GM21447 (cell line): ENCODE results near the gene DTYMK.

Experiments
- ATAC-seq: cut with Tn5 transposase; IDR thresholded peaks from one replicate; pipeline ENCODE4 v1.9.1; 2021; ENCODE audit not compliant: unreplicated experiment

Gene DTYMK

DNA sequence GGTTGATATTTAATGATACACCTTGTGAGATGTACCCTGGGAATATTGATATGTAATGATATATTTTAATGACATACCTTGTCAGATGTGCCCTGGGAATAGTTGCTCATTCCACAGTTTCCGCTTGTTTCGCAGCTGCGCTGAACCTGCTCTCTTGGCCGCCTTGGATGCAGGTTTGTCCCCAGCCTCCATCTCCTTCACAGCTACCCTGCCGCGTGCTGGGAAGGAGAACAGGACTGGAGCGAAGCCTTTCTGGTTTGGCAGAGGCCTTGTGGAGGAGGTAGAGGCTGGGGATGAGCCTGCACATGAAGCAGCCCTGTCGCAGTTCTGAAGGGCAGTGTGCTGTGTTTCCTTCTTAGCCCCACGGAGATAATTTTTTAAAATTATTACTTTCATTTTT lies 34.5 kb downstream of the DTYMK start:
- ATAC-seq = no peak

DNA sequence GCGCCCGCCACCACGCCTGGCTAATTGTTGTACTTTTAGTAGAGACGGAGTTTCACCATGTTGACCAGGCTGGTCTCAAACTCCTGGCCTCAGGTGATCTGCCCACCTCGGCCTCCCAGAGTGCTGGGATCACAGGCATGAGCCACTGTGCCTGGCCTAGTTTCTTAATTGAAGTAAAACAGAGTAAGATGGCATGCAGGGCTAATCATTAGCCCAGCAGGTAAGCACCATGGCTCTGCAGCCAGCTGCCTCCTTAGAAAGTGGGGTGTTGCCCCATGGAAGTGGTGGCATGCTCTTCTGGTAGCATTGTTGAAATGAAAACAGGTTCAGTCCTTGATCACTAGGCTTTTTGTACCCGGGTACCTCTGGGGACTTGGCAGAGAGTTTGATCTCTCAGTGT lies 36.7 kb downstream of the DTYMK start:
- no peak for ATAC-seq

DNA sequence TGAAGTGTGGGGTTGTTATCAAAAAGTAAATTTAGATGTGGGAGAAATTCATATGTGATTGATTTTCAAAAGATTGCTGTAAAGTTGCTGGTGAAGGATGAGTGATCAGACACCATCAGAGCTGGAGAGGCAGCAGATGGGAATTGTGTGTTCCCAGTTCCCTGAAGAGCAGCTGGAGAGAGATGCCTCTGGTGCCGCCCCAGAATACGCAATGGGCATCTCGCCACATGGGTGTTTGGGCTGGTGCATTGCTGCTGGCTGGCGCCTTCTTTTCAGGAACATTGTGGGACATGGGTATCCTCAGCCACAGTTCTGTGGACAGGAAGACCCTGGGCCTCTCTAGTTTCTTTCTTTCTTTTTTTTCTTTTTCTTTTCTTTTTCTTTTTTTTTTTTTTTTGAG lies 37.2 kb downstream of the DTYMK start:
- ATAC-seq = no peak

GRCh38 chr2:241648453-241648852 lies 38.2 kb downstream of the DTYMK start:
- ATAC-seq = no peak

- ATAC-seq = no peak
Measured at GRCh38 chr2:241645915-241646645, 40.5 kb downstream of the DTYMK start.

GRCh38 chr2:241645056-241645914 lies 41.3 kb downstream of the DTYMK start:
- no peak for ATAC-seq

DNA sequence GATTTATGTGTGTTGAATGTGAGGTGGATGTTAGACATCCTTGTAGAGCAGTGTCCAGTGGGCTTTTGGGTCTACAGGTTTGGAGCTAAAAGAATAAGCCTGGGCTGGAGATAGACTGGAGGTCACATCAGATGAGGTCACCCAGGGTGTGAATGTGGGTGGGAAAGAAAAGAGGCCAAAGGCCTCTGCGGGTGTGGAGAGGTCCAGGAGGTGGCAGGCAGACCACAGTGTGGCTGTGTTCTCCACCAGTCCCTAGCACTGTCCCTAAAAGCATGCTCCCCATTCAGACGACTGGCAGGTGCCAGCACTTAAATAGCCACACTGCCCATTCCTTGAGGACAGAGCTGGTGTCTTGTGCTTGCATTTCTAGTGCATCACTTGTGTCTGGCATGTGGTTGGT lies 45.0 kb downstream of the DTYMK start:
- no peak for ATAC-seq

- ATAC-seq = no peak
Measured at GRCh38 chr2:241640165-241640795, 46.3 kb downstream of the DTYMK start.

DNA sequence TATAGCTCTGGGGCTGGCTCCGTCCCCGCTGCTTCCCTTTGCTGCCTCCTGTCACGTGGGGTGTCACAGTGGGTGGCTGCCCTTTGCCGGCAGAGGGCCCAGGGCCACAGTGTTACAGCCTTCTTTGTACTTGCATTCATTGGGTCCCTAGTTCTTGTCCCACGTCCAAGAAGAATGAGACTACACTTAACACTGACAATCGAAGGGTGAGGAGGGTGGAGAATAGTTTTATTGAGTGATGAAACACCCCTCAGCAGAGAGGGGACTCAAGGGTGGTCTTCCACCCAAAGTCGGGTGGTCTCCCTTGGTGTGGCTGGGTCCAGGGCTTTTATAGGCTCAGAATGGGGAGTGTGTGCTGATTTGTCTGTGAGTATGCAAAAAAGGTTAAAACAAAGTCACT lies 47.2 kb downstream of the DTYMK start:
- ATAC-seq = no peak

DNA sequence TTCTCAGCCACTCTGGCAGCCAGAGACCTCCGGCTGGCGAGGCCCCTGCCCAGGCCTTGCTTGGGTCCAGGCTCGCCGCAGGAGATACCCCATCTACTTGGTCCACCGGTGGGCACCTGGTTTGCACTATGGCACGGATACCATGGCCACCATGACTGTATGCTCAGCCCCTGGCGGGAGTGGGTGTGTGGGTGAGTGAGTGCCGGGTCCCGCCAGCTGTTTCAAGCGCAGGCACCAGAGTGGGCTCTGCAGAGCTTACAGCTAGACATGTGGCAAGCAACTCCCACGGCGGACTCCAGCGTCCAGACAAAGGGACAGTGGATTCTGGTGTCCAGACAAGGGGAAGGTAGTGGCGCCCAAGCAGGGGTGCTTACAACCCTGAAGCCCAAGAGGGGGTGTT lies 47.7 kb downstream of the DTYMK start:
- no peak for ATAC-seq

DNA sequence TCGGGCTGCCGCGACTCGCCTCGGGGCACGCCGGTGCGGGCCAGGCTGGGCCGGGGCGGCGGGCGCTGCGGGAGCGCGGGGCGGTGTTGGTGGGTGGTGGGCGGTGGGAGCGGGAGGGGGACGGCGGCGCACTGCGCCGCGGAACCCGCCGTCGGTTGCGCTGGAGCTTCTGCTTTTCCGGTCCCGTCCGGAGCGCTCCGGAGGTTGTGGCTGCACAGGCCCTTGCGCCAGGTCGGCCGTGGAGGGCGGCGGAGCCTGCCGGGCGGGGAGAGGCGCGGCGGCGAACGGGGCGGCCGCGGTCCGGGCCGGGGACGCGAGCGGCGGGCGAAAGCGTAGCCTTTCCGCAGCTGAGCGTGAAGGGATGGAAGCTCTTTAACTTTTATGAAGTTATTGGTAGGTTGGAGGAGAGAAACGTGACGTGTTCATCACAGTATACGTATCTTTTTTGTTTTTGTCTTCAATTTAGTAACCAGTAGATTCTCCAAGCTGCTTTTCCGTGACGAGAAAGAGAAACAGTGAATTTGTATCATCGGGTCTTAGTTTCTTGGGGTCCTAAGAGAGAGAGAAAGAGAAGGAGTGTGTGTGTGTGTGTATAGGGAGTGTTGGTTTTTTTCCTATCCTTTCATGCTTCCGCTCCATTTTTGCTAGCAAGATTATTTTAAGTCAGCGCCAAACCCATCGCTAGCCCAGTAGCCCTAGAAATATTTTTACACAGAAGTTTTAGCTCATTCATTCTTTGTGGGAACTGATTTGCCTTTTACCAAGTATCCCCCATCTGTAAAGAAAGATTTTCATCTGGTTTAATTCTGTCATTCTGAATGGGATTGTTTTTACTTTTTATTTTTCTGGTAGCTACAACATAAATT lies 48.6 kb downstream of the DTYMK start:
- peak; percentile 21 for ATAC-seq

- ATAC-seq = peak; percentile 63
Measured at GRCh38 chr2:241637018-241637794, 49.4 kb downstream of the DTYMK start, which contains the start of the genes ATG4B and THAP4. Gene ATG4B, plus strand, starts transcription at chr2:241637693. Its CDS starts 22 bp downstream, at chr2:241637715. Gene THAP4, minus strand, starts transcription at chr2:241637158. Its CDS starts 141 bp downstream, at chr2:241637017.

- peak; percentile 31 for ATAC-seq
Measured at GRCh38 chr2:241636182-241637017, 50.2 kb downstream of the DTYMK start.

DNA sequence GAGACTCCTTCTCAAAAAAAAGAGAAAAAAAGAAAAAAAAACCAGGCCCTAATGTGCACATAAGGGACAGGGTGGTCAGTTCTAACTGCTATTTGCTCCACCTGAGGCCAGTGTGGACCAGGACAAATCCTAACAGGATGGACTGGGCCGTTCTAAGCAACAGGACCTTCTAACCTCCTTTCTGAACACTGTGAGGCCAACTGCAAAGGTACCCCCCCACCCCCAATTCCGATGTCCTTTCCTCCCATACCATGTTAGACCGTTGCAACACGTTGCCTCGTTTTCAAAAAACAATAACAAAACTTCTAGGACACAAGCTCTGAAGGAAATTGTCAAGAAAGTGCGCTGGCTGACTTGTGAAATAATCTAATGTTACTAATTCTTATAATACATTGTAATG lies 50.9 kb downstream of the DTYMK start:
- ATAC-seq = no peak

DNA sequence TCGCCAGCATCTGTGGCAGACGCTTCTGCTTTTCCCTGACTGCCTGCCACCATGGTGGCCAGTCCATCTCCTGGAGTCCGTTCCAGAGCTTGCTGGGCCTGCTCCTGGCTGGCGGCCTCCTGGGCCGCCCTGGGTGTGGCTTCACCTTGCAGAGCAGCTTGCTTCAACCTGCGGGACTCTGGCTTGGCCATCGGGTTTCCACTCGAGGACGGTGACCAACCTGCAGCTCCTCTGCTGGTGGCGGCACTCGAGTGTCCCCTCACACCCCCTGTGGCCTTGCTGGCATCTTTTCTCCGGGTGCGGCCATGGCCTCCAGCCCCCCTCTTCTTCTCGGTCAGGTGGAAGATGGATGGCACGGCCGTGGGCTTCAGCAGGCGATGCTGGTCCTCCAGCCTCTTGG lies 53.1 kb downstream of the DTYMK start:
- no peak for ATAC-seq

- no peak for ATAC-seq
Measured at GRCh38 chr2:241632478-241633325, 53.9 kb downstream of the DTYMK start.

GRCh38 chr2:241629762-241630435 lies 56.7 kb downstream of the DTYMK start:
- ATAC-seq = no peak

DNA sequence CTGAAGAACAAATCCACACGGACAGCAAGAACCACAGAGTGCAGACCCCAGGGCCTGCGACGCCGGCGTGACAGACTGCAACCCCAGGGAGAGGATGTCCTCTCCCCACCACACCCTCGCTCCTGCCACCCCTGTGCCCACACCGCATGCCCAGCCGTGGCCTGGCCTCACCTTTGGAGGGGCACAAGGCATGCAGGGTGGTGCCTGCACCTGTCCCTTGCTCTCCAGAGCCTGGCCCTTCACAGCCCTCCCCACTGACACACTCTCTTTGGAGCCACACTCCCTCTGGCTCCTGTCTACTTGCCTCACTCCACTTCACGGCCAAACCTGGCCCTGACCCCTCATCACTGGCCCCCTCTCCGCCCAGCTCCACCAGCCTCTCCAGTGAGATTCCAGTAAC lies 58.9 kb downstream of the DTYMK start:
- no peak for ATAC-seq
